D721Med (cell line): ENCODE data around the gene PRR33.

Source experiments
- DNase-seq: peaks from one replicate; pipeline ENCODE4 v3.0.0; 2011; ENCODE audit warnings: low spot score; ENCODE audit not compliant: insufficient read length
- FAIRE-seq: peaks from 2 replicates; lab custom pipeline; 2011; peaks lifted over from hg19 to GRCh38; lab: Jason Lieb, UNC
- TF ChIP-seq, protein P1 (sequence below): IDR thresholded peaks from 2 replicates; pipeline ENCODE4 v1.5.1; 2012; ENCODE audit warnings: mild to moderate bottlenecking, control low read depth; ENCODE audit not compliant: insufficient read depth; ENCODE audit errors: missing control alignments

The PRR33 gene

DNA sequence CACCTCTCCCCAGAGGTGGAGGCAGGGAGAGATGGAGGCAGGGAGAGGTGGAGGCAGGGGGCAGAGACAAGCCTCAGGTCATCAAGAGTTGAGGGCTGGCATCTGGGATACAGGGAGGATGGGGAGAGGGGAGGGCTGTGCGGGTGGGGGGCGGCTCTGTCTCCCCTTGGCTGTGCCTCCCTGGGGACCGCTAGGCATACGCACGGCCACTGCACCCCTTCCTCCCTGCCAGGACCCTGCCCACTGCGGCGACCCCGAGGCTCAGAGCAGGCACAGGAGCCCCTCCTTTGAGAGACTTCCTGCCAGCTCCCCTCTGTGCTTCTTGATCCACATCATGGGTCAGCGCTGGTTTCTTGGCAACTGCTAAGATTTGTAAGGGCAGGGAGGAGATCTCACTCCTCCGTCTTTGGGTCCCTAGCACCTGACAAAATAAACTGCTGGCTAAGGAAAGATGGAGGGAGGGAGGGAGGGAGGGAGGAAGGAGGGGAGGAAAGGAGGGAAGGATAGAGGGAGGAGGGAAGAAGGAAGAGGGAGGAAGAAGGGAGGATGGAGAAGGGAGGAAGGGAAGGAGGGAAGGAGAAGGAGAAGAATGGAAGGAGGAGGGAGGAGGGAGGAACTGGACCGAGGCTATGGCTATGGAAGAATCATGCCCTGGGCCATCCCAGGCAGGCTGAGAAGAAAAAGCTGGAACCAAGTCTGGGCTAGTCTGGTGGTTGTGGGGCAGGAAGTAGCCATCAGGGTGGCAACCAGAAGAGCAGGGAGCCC lies 18.5 kb downstream of the PRR33 start:
- no peak for FAIRE-seq
- TF ChIP-seq, protein P1, sequence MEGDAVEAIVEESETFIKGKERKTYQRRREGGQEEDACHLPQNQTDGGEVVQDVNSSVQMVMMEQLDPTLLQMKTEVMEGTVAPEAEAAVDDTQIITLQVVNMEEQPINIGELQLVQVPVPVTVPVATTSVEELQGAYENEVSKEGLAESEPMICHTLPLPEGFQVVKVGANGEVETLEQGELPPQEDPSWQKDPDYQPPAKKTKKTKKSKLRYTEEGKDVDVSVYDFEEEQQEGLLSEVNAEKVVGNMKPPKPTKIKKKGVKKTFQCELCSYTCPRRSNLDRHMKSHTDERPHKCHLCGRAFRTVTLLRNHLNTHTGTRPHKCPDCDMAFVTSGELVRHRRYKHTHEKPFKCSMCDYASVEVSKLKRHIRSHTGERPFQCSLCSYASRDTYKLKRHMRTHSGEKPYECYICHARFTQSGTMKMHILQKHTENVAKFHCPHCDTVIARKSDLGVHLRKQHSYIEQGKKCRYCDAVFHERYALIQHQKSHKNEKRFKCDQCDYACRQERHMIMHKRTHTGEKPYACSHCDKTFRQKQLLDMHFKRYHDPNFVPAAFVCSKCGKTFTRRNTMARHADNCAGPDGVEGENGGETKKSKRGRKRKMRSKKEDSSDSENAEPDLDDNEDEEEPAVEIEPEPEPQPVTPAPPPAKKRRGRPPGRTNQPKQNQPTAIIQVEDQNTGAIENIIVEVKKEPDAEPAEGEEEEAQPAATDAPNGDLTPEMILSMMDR = no peak

DNA sequence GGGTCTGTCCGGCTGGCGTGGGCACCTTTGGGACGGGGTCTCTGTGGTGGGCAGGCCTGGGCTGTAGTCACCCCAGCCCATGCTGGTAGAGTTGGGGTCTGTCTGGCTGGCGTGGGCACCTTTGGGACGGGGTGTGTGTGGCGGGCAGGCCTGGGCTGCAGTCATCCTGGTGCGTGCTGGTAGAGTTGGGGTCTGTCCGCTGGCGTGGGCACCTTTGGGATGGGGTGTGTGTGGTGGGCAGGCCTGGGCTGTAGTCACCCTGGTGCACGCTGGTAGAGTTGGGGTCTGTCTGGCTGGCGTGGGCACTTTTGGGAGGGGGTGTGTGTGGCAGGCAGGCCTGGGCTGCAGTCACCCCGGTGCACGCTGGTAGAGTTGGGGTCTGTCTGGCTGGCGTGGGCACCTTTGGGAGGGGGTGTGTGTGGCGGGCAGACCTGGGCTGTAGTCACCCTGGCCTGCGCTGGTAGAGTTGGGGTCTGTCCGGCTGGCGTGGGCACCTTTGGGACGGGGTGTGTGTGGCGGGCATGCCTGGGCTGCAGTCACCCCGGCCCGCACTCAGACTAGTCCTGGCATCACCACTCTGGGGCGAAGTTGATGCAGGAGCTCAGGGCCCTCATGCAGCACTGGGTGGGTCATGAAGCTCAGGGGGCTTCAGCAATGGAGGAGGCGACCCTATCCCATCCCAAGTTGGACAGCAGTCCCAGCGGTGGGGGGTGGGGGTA lies 19.3 kb downstream of the PRR33 start:
- TF ChIP-seq, protein P1 = no peak
- DNase-seq (no peak), FAIRE-seq (no peak)

More for the DNA sequence above, 18.5 kb downstream of the PRR33 start:
- DNase-seq = no peak

GRCh38 chr11:1871531-1871930 lies 20.2 kb downstream of the PRR33 start:
- DNase-seq (no peak), FAIRE-seq (no peak)
- TF ChIP-seq, protein P1 = no peak

DNA sequence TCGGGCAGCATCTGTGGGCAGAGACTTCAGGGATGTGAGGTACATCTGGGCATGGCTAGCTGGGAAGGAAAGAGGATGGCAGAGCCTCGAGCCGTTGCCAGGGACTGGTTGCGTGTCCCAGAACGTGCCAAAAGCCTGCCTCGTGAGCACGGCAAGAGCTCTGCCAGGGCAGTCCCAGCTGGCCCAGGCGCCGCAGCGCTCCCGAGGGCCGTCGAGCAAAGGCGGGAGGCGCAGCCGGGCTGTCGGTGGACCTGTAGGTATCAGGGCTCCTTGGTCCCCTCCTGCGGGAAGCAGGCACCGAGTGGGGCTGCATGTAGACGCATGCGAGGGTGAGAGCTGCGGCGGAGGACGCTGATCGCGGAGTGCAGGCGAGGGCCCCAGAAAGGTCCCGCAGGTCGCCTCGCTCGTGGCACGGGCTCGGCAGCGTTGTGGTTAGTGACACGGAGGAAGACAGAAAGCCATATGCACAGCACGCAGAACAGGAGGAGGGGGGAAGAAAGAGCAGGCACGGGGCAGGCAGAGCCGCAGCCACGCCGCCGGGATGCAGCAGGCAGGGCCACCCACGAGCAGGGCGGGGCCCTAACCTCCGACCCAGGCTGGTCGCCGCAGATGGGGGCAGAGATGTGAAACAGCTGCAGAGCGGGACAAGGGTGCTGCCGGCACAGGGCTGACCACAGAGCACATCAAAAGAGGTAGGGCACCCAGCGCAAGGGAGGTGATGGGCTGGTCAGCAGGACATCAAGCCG lies 20.8 kb downstream of the PRR33 start:
- DNase-seq (no peak), FAIRE-seq (no peak)
- TF ChIP-seq, protein P1 = no peak

- TF ChIP-seq, protein P1 = no peak
- DNase-seq = no peak
- no peak for FAIRE-seq
These were observed 21.4 kb downstream of the PRR33 start for GRCh38 chr11:1870326-1870696.

GRCh38 chr11:1869427-1870325 lies 22.0 kb downstream of the PRR33 start:
- DNase-seq (no peak), FAIRE-seq (no peak)
- TF ChIP-seq, protein P1 = no peak
